Measurements from ENCODE around the gene MXRA5. TPM values are rescaled to one million over a fixed set of nuclear protein-coding genes. Genes with fewer than 3 reads are reported as not detected.
"Not testable (repeated sequence)": the region's sequence is repeated elsewhere in the genome, so short reads cannot be mapped to it uniquely, and the experiment has no call there.

Gene MXRA5
- total RNA-seq, 1 donor = not detected

DNA sequence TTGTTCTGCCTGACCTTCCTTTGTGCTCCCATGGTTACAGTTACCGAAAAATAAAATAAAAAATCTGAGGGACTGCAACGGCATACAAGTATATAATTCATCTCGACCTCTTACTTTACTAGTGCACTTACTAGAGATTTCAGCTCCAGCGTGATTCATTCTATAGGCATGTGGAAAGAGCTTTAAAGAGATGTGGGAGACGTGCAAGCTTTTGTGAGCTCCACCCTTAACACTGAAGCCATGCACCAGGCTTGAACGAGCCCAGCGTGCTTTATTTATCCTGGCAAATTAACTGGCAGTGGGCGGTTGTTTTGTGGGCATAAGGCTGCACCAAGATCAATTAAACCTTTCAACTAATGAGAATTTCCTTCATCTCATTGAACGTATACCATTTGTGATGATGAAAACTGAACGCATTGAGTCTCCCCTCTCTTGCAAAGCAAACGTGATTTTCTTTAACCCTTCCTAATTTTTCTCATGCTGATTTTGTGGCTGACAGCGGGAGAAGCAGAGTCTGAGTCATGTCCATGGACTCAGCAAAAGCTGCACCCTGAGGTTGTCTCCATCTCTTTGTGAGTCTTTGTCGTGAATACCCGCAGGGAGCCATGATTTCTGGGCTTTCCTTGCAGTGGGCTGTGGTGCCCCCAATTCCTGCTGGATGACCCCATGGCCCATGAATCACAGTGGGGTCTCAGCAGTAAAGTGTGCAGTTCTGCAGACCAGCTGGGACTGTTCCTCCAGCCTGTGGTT lies 60.1 kb downstream of the MXRA5 start:
- no peaks in the 10 kb centered on the region for H3K27me3 ChIP-seq (ENCODE audit: insufficient read depth, low read length)
- no peaks in the 10 kb centered on the region for H3K9me3 ChIP-seq (ENCODE audit: low read depth, low read length)
- no peaks in the 10 kb centered on the region for H3K4me1 ChIP-seq (ENCODE audit: insufficient read depth, low read length)
- H3K4me3 ChIP-seq (ENCODE audit: low read length) = no peak overlapping the region

- Histone ChIP-seq H3K9me3 (ENCODE audit: low read depth, low read length) (no peaks in the 10 kb centered on the region), H3K27me3 (ENCODE audit: insufficient read depth, low read length) (no peaks in the 10 kb centered on the region), H3K4me1 (ENCODE audit: insufficient read depth, low read length) (no peaks in the 10 kb centered on the region), H3K4me3 (ENCODE audit: low read length) (no peak overlapping the region)
Measured at GRCh38 chrX:3280706-3281105, 65.7 kb downstream of the MXRA5 start.

GRCh38 chrX:3273668-3274067 lies 72.8 kb downstream of the MXRA5 start:
- not testable (repeated sequence) for H3K4me1 ChIP-seq (ENCODE audit: insufficient read depth, low read length); H3K27me3 ChIP-seq (ENCODE audit: insufficient read depth, low read length); H3K9me3 ChIP-seq (ENCODE audit: low read depth, low read length); H3K4me3 ChIP-seq (ENCODE audit: low read length)

GRCh38 chrX:3271834-3272186 lies 74.6 kb downstream of the MXRA5 start:
- H3K9me3 ChIP-seq (ENCODE audit: low read depth, low read length) = no peaks in the 10 kb centered on the region
- H3K27me3 ChIP-seq (ENCODE audit: insufficient read depth, low read length) = no peaks in the 10 kb centered on the region

GRCh38 chrX:3271183-3271833 lies 75.1 kb downstream of the MXRA5 start:
- Histone ChIP-seq H3K9me3 (ENCODE audit: low read depth, low read length) (no peaks in the 10 kb centered on the region), H3K4me1 (ENCODE audit: insufficient read depth, low read length) (no peaks in the 10 kb centered on the region), H3K27me3 (ENCODE audit: insufficient read depth, low read length) (no peaks in the 10 kb centered on the region), H3K4me3 (ENCODE audit: low read length) (no peak overlapping the region)

More at GRCh38 chrX:3271834-3272186, 74.6 kb downstream of the MXRA5 start:
- H3K4me1 ChIP-seq (ENCODE audit: insufficient read depth, low read length) = no peaks in the 10 kb centered on the region
- no peak overlapping the region for H3K4me3 ChIP-seq (ENCODE audit: low read length)

- no peak overlapping the region for H3K4me3 ChIP-seq (ENCODE audit: low read length)
- no peaks in the 10 kb centered on the region for H3K27me3 ChIP-seq (ENCODE audit: insufficient read depth, low read length)
- H3K4me1 ChIP-seq (ENCODE audit: insufficient read depth, low read length) = no peaks in the 10 kb centered on the region
- H3K9me3 ChIP-seq (ENCODE audit: low read depth, low read length) = no peaks in the 10 kb centered on the region
Measured at GRCh38 chrX:3268829-3269228, 77.6 kb downstream of the MXRA5 start.

GRCh38 chrX:3263681-3264126 lies 82.7 kb downstream of the MXRA5 start:
- no peaks in the 10 kb centered on the region for H3K4me1 ChIP-seq (ENCODE audit: insufficient read depth, low read length)
- no peak overlapping the region for H3K4me3 ChIP-seq (ENCODE audit: low read length)
- no peaks in the 10 kb centered on the region for H3K27me3 ChIP-seq (ENCODE audit: insufficient read depth, low read length)

DNA sequence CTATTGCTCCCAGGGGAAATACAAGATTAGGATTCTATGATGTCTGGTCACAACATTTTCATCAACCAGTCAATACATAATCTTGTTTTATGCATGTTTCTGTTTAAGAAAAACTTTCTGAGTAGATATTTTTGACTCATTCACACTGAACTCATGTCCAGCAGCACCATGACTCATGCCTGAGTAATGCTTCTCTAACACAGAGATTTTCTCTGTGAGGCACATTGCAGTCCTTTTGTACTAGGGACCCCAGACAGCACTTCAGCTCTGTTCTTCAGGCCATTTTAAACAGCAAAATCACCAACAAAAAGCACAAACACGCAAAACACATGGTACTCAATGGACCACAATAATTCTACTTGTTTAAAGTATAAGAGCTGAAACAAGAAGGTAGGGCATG lies 83.6 kb downstream of the MXRA5 start:
- Histone ChIP-seq H3K4me1 (ENCODE audit: insufficient read depth, low read length) (no peaks in the 10 kb centered on the region), H3K27me3 (ENCODE audit: insufficient read depth, low read length) (no peaks in the 10 kb centered on the region), H3K9me3 (ENCODE audit: low read depth, low read length) (no peaks in the 10 kb centered on the region), H3K4me3 (ENCODE audit: low read length) (no peak overlapping the region)

More at GRCh38 chrX:3263681-3264126, 82.7 kb downstream of the MXRA5 start:
- no peaks in the 10 kb centered on the region for H3K9me3 ChIP-seq (ENCODE audit: low read depth, low read length)

Measured in mononuclear cell (primary cell).